Kasumi-1 (cell line): ENCODE data around the gene PDE4D.

ENCODE experiments used
- DNase-seq, 2 experiments: peaks; one replicate each; lab custom pipeline; 2025; lab: John Stamatoyannopoulos, UW

Gene PDE4D

GRCh38 chr5:59838989-59839388 is 54.5 kb downstream of the PDE4D start:
- DNase-seq: no peak

GRCh38 chr5:59838067-59838466 is 55.5 kb downstream of the PDE4D start:
- no peak for DNase-seq

DNA sequence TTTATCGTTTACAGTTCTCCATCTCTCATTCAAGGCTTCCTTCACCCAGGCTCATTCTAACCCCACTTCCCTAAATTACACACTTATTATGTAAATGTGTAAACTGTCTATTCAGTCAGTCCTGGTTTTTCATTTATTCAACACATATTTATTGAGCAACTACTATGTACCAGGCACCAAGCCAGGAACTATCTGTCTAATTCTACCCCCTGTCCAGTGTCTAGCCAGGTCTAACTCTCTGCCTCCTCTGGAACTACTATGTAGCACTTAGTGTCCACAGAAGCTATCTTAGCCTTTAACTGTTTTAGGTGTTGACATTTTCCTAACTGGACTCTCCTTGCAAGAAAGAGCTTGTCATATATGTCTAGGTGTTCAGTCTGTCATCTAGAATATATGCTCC is 56.5 kb downstream of the PDE4D start:
- DNase-seq: no peak

DNA sequence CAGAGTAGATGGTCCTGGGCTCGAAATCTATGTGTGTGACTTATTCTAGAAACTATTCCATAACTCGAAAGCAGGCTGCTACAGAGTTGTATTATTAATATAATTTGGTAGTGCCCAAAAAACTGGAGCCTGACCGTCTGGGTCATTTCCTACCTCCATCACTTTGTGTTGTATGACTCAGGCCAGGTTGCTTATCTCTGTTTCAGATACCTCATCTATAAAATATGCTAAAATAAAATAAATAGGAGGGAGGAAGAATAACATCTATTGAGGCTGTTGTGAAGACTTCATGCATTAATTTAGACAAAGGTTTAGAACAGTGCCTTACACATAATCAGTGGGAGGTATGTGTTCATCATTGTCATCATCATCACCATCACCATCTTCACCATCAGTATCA is 57.7 kb downstream of the PDE4D start:
- DNase-seq: no peak

DNA sequence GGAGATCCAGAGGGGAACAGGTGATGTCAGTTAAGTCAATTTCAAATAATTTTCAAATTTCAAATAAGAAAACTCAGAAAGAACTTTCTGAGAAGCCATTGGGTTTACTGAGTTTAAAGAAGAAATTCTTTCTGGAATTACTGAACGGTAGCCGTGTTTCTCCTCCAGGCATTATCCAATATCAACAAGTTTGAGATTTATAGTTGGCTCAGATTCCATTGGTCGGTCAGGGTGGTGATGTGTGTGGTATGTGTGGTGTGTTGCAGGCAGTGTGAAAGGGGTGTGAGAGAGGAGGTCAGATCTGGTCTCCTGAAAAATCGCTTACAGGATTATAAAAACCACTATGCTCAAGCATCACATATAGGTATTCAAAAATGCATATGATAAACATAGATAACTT is 60.1 kb downstream of the PDE4D start:
- DNase-seq: no peak

DNA sequence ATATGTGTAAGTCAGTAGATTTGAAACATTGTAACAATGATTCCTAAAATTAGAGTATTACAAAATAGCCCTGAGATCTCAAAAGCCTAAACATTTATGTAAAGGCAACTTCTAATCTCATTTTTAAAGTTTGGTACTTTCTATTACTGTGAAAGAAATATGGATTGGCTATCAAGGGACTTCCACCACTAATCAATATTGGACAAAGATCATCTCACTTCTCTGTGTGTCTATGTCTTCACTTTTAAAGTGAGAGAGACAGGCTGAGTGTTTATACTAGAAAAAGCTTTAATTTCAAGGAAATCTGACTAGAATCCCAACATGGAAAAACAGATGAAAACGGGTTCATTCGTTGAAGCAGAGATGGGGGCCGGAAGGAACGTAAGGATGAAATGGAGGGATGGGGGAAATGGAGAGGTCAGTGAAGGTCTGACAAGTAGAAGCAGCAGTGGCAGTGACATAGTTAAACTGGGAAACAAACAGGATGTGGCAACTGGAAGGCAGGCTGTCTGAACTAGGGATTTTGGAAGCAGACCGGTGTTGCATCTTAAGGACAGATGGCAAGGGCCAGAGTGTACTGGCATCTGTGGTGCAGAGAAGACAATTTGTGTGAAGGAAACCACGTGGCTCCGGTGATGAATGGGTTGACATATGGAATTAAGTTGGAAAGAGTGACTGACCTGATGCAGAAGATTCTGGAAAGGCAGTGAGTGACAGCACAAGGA is 60.8 kb downstream of the PDE4D start:
- DNase-seq: no peak

GRCh38 chr5:59831326-59832010 is 62.1 kb downstream of the PDE4D start:
- DNase-seq: no peak

GRCh38 chr5:59830536-59831200 is 62.9 kb downstream of the PDE4D start:
- DNase-seq: no peak

DNA sequence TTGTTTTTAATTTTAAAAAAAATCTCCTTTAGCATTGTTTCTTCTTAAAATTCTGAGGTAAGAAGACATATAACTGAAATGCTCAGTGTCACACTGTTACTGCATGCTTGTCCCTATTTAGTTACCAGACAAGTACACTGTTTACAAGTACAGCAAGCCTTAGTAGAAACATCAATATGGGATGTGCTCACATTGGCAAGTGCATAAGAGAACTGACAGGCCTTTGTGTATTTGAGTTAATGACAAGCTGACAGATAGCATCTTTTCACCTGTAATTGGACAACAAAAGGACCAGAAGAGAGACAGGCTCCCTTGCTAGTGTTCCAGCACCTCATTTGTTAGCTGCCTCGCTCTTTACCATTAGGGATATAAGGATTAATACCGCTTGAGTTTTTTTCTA is 63.6 kb downstream of the PDE4D start:
- no peak for DNase-seq

DNA sequence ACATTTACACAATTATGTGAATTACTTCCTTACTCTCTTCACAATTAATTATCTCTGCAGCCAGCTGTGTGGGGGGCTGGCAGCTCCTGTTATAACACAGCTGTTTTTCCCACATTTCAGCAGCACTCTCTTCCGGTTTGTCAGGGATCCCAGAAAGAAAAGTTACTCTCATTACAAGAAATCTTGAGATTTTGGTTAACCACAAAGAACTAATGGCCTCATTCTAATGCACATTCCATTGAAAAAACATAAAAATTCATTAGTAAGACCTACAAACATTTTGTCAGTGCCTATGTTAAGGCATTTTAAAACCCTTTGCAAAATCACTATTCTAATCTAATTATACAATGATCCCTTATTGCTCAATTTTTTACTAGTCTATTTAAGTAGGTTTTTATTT is 64.1 kb downstream of the PDE4D start:
- DNase-seq: no peak

- DNase-seq: no peak
Observed at GRCh38 chr5:59828623-59829022, 64.9 kb downstream of the PDE4D start.

DNA sequence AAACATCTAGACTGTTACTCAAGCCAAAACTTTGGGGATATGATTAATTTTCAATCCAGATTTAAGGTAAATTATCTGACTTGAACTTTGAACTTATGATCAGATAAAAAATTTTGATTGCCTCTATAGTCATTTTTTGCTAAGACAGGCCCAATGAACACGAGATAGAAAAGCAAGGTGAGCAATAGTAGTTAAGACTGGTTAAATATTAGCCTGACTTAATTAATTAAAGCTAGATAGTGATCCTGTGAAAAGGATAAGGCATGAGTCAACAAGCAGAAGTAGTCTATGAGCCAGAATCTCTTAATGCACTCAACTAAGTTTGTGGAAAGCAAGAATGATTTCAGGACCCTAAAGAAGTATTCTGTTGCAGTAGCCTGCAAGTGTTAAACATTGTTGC is 66.5 kb downstream of the PDE4D start:
- DNase-seq: no peak

DNA sequence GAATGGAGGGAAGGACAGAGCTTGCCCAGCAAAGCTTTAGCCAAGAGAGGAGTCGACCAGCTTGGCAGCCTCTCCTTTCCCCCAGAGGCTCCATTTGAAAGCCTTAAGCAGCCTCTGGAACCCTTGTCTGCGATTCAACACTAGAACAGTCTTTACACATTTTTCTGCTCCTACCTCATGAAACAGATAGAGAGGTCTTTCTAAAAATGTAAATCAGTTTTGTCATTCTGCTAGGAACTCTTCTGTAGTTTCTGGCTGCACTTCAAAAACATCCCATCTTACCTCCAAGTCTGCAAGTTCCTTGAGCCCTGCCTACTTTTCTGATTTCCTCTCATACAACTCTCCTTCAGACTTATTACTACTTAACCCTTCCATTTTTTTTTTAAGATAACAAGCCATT is 70.1 kb downstream of the PDE4D start:
- no peak for DNase-seq

DNA sequence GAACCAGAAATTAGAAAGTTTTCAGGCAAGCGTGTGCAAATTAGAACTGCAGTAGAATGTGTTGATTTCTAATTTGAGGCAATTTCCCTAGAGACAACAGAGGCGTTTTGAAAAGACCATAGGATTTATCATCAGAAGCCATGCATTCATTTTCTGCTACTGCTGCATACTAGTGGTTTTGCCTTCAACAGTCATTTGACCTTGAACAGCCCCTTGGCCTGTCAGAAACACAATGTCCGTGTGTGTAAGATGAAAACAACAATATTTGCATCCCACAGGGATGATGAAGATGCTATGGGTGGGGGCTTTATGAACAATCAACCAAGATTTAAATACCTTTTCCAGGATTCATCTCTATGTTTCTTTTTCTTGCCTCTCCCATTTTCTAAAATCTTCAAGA is 73.7 kb downstream of the PDE4D start:
- no peak for DNase-seq

GRCh38 chr5:59817536-59817935 is 76.0 kb downstream of the PDE4D start:
- DNase-seq: no peak

- no peak for DNase-seq
Observed at GRCh38 chr5:59816654-59817300, 76.7 kb downstream of the PDE4D start.

DNA sequence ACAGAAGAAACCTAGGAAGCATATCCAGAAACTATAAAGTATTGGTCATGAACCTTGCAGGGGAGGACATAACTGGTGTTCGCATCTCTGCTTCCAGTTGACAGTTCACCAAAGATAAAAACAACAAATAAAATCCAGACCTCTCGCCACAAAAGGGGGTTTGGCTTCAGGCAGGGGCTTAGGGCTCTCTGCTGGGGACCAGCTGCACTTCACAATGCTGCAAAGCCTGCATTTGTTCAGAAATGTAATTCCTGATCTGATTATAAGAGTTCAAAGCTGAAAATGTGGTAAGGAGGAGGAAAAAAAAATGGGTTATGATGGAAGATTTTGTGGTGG is 79.0 kb downstream of the PDE4D start:
- no peak for DNase-seq

- DNase-seq: peak; percentile 84 to 89
Observed at GRCh38 chr5:59813761-59814536, 79.6 kb downstream of the PDE4D start.

DNA sequence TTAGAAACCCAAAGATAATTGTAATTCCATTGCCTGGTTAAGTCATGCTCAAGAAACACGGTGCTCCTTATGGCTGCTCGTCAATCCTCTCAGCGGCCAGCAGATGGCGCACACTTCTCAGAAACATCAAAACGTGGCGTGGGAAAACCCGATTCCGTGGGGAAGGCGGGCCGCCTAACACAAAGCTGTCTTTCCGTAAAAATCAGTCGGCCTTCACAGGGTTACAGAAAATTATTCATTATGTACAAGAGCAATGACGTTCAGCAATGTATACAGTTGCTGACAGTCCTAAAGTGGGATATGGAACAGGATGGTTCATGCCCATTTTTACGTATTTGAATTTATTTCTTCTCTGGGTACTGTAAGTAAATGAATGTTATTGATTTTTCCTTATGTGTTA is 83.5 kb downstream of the PDE4D start:
- DNase-seq: peak; percentile 66 to 78

GRCh38 chr5:59807806-59808205 is 85.7 kb downstream of the PDE4D start:
- no peak for DNase-seq

- no peak for DNase-seq
Observed at GRCh38 chr5:59800347-59800893, 93.1 kb downstream of the PDE4D start.
